T-helper 1 cell treated with Interleukin-12 subunit alpha and Interleukin-12 subunit beta and Interleukin-4 antibody, amounts not matched to agents 30 ng/mL and 1 ng/mL, for 36 hours (primary cell): ENCODE results near the gene CCDC87. TPM values are rescaled to one million over a fixed set of nuclear protein-coding genes. Genes with fewer than 3 reads are reported as not detected.

Source experiments
- intact Hi-C: fragments of 100-400 bp; cut with micrococcal nuclease; formaldehyde crosslinking; loops from one replicate; pipeline ENCODE4 v1.15.1; 2024
- total RNA-seq: library from RNA; stranded (reverse); gene quantifications from 2 replicates; pipeline ENCODE4 v1.2.3, GENCODE V29; 2022

The CCDC87 gene
- total RNA-seq, result 0.15 TPM in 1 of 2 replicates, not detected in the other

- intact Hi-C loops, result loop anchor here (1.0 to 5.0 kb wide), 7 partner anchors 24 to 366 kb away; partner anchors contain the start of genes ACTN3, PC, RBM14 and RBM4
Observed at GRCh38 chr11:66592457-66593302, at the start of gene CCDC87, which contains the start of gene CCS. TSS of gene CCDC87 (minus strand) at chr11:66593063. CDS start at chr11:66593015, 48 bp downstream. TSS of gene CCS (plus strand) at chr11:66593185. CDS start at chr11:66593262, 77 bp downstream.

- intact Hi-C loops, result no loop called here
Observed at GRCh38 chr11:66641834-66642233, 49.0 kb upstream of the CCDC87 start.

GRCh38 chr11:66639814-66640340, 47.0 kb upstream of the CCDC87 start:
- intact Hi-C loops, result loop anchor here (1.0 to 10.0 kb wide), 3 partner anchors 104 to 575 kb away; partner anchors contain the start of gene PELI3

GRCh38 chr11:66639066-66639813, 46.4 kb upstream of the CCDC87 start:
- intact Hi-C loops, result loop anchor here (1.0 to 10.0 kb wide), 3 partner anchors 105 to 574 kb away; partner anchors contain the start of gene PELI3

- intact Hi-C loops, result loop anchor here (1.0 to 10.0 kb wide), 12 partner anchors 22 to 677 kb away; partner anchors contain the start of genes ACTN3, CCDC87, CCS and PELI3
Observed at GRCh38 chr11:66638177-66639065, 45.6 kb upstream of the CCDC87 start, which contains the start of gene RBM4. TSS of gene RBM4 (plus strand) at chr11:66638703. CDS start at chr11:66639712, 1,009 bp downstream.

- intact Hi-C loops, result loop anchor here (1.0 to 10.0 kb wide), 11 partner anchors 21 to 676 kb away; partner anchors contain the start of genes ACTN3, CCDC87, CCS and PELI3
Observed at GRCh38 chr11:66637557-66638176, 44.8 kb upstream of the CCDC87 start.

- intact Hi-C loops, result loop anchor here (10.0 kb wide), 1 partner anchor 572 kb away; no protein-coding TSS in a partner anchor
Observed at GRCh38 chr11:66636411-66636810, 43.5 kb upstream of the CCDC87 start.

- intact Hi-C loops, result loop anchor here (10.0 kb wide), 1 partner anchor 568 kb away; no protein-coding TSS in a partner anchor
Observed at GRCh38 chr11:66632952-66633351, 40.1 kb upstream of the CCDC87 start.

GRCh38 chr11:66631883-66632282, 39.0 kb upstream of the CCDC87 start:
- intact Hi-C loops, result loop anchor here (10.0 kb wide), 1 partner anchor 567 kb away; no protein-coding TSS in a partner anchor

GRCh38 chr11:66629356-66629755, 36.5 kb upstream of the CCDC87 start:
- intact Hi-C loops, result no loop called here

- intact Hi-C loops, result no loop called here
Observed at GRCh38 chr11:66628061-66628603, 35.3 kb upstream of the CCDC87 start.

- intact Hi-C loops, result no loop called here
Observed at GRCh38 chr11:66626926-66627325, 34.1 kb upstream of the CCDC87 start.

- intact Hi-C loops, result no loop called here
Observed at GRCh38 chr11:66626382-66626781, 33.5 kb upstream of the CCDC87 start.

GRCh38 chr11:66625752-66626149, 32.9 kb upstream of the CCDC87 start:
- intact Hi-C loops, result no loop called here

GRCh38 chr11:66625041-66625751, 32.3 kb upstream of the CCDC87 start:
- intact Hi-C loops, result no loop called here

GRCh38 chr11:66624450-66624849, 31.6 kb upstream of the CCDC87 start:
- intact Hi-C loops, result no loop called here

GRCh38 chr11:66619080-66619554, 26.3 kb upstream of the CCDC87 start:
- intact Hi-C loops, result loop anchor here (5.0 to 10.0 kb wide), 2 partner anchors 126 to 247 kb away; partner anchors contain the start of gene SLC29A2

GRCh38 chr11:66617155-66617834, 24.4 kb upstream of the CCDC87 start:
- intact Hi-C loops, result loop anchor here (2.0 to 10.0 kb wide), 5 partner anchors 70 to 758 kb away; partner anchors contain the start of genes ACTN3, CFL1, RCE1 and SLC29A2
